ENCODE data around the gene GATAD1. TPM values are rescaled to one million over a fixed set of nuclear protein-coding genes. Genes with fewer than 3 reads are reported as not detected.
A peak's percentile ranks its signal among the peaks of the same experiment; 100 is the strongest.

The GATAD1 gene
- polyA plus RNA-seq, 3 donors = 6.6 to 34.1 (median 7.6) TPM

DNA sequence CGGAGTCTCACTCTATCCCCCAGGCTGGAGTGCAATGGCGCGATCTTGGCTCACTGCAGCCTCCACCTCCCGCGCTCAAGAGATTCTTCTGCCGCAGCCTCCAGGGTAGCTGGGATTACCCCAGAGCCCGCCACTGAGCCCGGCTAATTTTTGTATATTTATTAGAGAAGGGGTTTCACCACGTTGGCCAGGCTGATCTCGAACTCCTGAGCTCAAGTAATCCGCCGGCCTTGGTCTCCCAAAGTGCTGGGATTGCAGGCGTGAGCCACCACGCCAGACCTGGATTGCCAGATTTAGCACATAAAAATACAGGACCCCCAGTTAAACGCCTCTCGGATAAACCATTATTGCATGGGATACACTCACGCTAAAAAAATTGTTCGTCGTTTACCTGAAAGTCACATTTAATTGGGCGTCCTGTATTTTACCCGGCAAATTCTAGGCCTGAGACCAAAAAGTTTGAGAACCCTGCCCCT lies 375 bp upstream of the GATAD1 start:
- H3K27ac Mint-ChIP-seq = peak overlapping the region in 6 of 7 donors; percentile 15 to 91 (median 86)
- peaks cover 20 to 23% of the 10 kb centered on the region in 2 donors for H3K36me3 ChIP-seq (replicated peaks in 1 of 2; ENCODE audit: control insufficient read depth in 1 of 2, insufficient read depth in 2 of 2, low read length in 2 of 2)
- intact Hi-C loops (cut with micrococcal nuclease) = loop anchor here (5.0 to 10.0 kb wide), 4 partner anchors 80 to 312 kb away; partner anchors contain the start of genes ANKIB1 (in 2 of the 2), KRIT1 (in 2 of the 2), CYP51A1 (in 1 of the 2) and PEX1 (in 1 of the 2)
- no peaks in the 10 kb centered on the region for H3K27me3 Mint-ChIP-seq (ENCODE audit: low read depth in 3 of 3)
- peak overlapping the region; percentile 97 for H2AFZ ChIP-seq (ENCODE audit: insufficient read depth, low read depth, low read length, poor library complexity, severe bottlenecking)
- DNase-seq = no peak
- H3K4me1 ChIP-seq (ENCODE audit: control insufficient read depth in 1 of 2, insufficient read depth in 2 of 2, low read length in 2 of 2) = peaks cover 5 to 7% of the 10 kb centered on the region in 2 donors
- H3K4me1 Mint-ChIP-seq = peaks cover 9% of the 10 kb centered on the region
- H3K9me3 ChIP-seq (replicated peaks in 1 of 2; ENCODE audit: control insufficient read depth in 1 of 2, insufficient read depth in 1 of 2, low read length in 2 of 2) = no peaks in the 10 kb centered on the region
- H3K27me3 ChIP-seq (ENCODE audit: control insufficient read depth in 2 of 2, insufficient read depth in 2 of 2, low read length in 2 of 2) = no peaks in the 10 kb centered on the region
- H4K20me1 ChIP-seq (ENCODE audit: insufficient read depth, low read length) = no peaks in the 10 kb centered on the region
- H3K79me2 ChIP-seq (ENCODE audit: insufficient read depth, low read length) = peaks cover 30% of the 10 kb centered on the region
- peak overlapping the region; percentile 79 for H3K4me2 ChIP-seq (replicated peaks; ENCODE audit: extremely low read depth, low read length, poor library complexity, severe bottlenecking)
- H3K36me3 Mint-ChIP-seq = peaks cover 20 to 23% of the 10 kb centered on the region in 2 donors
- H3K4me3 ChIP-seq (replicated peaks in 1 of 3; ENCODE audit: low read depth in 2 of 3, low read length in 3 of 3) = peak overlapping the region; percentile 80 to 92 (median 86)
- TF ChIP-seq, protein P1, sequence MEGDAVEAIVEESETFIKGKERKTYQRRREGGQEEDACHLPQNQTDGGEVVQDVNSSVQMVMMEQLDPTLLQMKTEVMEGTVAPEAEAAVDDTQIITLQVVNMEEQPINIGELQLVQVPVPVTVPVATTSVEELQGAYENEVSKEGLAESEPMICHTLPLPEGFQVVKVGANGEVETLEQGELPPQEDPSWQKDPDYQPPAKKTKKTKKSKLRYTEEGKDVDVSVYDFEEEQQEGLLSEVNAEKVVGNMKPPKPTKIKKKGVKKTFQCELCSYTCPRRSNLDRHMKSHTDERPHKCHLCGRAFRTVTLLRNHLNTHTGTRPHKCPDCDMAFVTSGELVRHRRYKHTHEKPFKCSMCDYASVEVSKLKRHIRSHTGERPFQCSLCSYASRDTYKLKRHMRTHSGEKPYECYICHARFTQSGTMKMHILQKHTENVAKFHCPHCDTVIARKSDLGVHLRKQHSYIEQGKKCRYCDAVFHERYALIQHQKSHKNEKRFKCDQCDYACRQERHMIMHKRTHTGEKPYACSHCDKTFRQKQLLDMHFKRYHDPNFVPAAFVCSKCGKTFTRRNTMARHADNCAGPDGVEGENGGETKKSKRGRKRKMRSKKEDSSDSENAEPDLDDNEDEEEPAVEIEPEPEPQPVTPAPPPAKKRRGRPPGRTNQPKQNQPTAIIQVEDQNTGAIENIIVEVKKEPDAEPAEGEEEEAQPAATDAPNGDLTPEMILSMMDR (IDR thresholded peaks at IDR 0.05) = peak; percentile 93
- H3K9me3 Mint-ChIP-seq = peaks cover 4 to 9% (median 7%) of the 10 kb centered on the region in 7 donors
- peak overlapping the region in 1 of 2 donors; percentile 82 for H3K4me3 Mint-ChIP-seq
- 40% methylated on average over 13 of the region's 21 CpGs for WGBS (ENCODE audit: insufficient coverage)
- peak overlapping the region; percentile 77 to 97 for H3K27ac ChIP-seq (ENCODE audit: low read depth in 1 of 2, low read length in 2 of 2)
- H3K9ac ChIP-seq (ENCODE audit: insufficient read depth, low read length, poor library complexity, severe bottlenecking) = peak overlapping the region; percentile 99

DNA sequence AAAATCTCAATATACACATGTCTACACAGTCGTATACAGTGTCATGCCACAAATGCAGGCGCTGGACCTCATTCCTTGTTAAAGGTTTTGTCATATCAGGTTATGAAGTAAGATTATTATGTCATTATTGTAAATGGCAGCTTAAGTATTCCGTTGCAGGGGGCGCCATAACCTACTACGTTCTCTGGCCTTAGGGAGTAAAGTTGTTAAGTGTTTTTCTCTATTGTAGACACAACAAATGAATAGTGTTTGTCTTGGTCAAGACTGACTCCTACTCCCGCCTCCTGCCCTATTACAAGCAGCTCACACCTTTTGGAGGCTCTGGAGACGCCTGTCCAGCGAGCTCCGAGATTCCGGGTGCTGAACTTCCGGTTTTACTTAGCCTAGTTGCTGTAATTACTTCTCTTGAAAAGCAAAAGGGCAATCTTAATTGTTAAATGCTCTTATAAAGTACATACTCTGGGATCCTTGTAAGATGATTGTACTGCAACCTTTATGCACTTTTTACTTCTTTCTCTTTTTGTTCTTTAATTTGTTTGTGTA lies 994 bp downstream of the GATAD1 start:
- Mint-ChIP-seq H3K4me1 (peaks cover 9% of the 10 kb centered on the region), H3K27ac (peak overlapping the region; percentile 91 to 98 (median 97)), H3K27me3 (ENCODE audit: low read depth in 3 of 3) (no peaks in the 10 kb centered on the region), H3K9me3 (no peaks in the 10 kb centered on the region), H3K4me3 (peak overlapping the region; percentile 91 to 95), H3K36me3 (peaks cover 30 to 33% of the 10 kb centered on the region in 2 donors)
- WGBS (ENCODE audit: insufficient coverage) = no CpG with 5 or more reads among the region's 11 CpGs
- DNase-seq = peak; percentile 51 to 65 (median 63)
- Histone ChIP-seq H3K4me2 (replicated peaks; ENCODE audit: extremely low read depth, low read length, poor library complexity, severe bottlenecking) (peak overlapping the region; percentile 79), H3K4me1 (ENCODE audit: control insufficient read depth in 1 of 2, insufficient read depth in 2 of 2, low read length in 2 of 2) (peaks cover 5 to 7% of the 10 kb centered on the region in 2 donors), H3K79me2 (ENCODE audit: insufficient read depth, low read length) (peaks cover 30% of the 10 kb centered on the region), H3K27ac (ENCODE audit: low read depth in 1 of 2, low read length in 2 of 2) (peak overlapping the region; percentile 77 to 97), H3K27me3 (ENCODE audit: control insufficient read depth in 2 of 2, insufficient read depth in 2 of 2, low read length in 2 of 2) (no peaks in the 10 kb centered on the region), H3K4me3 (replicated peaks in 1 of 3; ENCODE audit: low read depth in 2 of 3, low read length in 3 of 3) (peak overlapping the region; percentile 80 to 92 (median 86)), H4K20me1 (ENCODE audit: insufficient read depth, low read length) (no peaks in the 10 kb centered on the region), H3K36me3 (replicated peaks in 1 of 2; ENCODE audit: control insufficient read depth in 1 of 2, insufficient read depth in 2 of 2, low read length in 2 of 2) (peaks cover 33 to 37% of the 10 kb centered on the region in 2 donors), H3K9ac (ENCODE audit: insufficient read depth, low read length, poor library complexity, severe bottlenecking) (peak overlapping the region; percentile 99), H3K9me3 (replicated peaks in 1 of 2; ENCODE audit: control insufficient read depth in 1 of 2, insufficient read depth in 1 of 2, low read length in 2 of 2) (no peaks in the 10 kb centered on the region), H2AFZ (ENCODE audit: insufficient read depth, low read depth, low read length, poor library complexity, severe bottlenecking) (peak overlapping the region; percentile 97)
- intact Hi-C loops (cut with micrococcal nuclease) = loop anchor here (5.0 to 10.0 kb wide), 4 partner anchors 79 to 313 kb away; partner anchors contain the start of genes ANKIB1 (in 2 of the 2), KRIT1 (in 2 of the 2), CYP51A1 (in 1 of the 2) and PEX1 (in 1 of the 2)
- TF ChIP-seq, protein P1 (IDR thresholded peaks at IDR 0.05) = peak; percentile 53
